ENCODE results near the gene ARMC8.
"Not testable (repeated sequence)": the region's sequence is repeated elsewhere in the genome, so short reads cannot be mapped to it uniquely, and the experiment has no call there.

Gene ARMC8, protein sequence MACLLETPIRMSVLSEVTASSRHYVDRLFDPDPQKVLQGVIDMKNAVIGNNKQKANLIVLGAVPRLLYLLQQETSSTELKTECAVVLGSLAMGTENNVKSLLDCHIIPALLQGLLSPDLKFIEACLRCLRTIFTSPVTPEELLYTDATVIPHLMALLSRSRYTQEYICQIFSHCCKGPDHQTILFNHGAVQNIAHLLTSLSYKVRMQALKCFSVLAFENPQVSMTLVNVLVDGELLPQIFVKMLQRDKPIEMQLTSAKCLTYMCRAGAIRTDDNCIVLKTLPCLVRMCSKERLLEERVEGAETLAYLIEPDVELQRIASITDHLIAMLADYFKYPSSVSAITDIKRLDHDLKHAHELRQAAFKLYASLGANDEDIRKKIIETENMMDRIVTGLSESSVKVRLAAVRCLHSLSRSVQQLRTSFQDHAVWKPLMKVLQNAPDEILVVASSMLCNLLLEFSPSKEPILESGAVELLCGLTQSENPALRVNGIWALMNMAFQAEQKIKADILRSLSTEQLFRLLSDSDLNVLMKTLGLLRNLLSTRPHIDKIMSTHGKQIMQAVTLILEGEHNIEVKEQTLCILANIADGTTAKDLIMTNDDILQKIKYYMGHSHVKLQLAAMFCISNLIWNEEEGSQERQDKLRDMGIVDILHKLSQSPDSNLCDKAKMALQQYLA

DNA sequence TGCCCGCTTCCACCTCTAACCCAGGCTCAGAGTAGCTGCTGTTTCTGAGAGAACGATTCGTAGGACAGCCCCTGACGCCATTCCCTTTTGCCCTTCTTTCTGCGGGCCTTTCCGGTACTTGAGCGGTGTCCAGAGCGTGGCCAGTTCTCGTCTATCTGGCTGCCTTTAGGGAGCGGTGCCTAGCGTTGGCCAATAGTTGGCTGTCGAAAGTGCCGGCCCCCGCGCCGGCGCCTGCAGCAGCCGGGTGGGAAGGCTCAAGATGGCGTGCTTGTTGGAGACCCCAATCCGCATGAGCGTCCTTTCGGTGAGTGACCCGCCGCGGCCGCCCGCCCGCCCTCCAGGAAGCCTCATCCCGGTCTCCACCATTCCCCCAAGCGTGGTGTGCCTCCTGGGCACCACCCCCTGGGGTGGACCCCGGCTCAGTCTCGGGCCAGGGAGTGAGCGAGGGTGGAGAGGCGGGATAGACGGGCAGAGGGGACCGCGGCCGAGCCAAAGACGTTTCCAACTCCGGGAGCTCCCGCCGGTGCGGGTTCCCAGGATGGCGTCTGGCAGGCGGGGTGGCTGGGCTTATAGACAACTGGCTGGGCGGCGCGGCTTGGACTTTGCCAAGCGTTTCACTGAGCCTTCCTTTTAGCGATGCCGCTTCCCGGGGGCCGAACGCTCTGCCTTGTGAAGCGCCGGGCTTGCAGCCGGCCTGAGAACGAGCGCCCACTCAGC lies at the start of gene ARMC8:
ARMC8 (plus strand) TSS at position 6 of the 717 bp plus-strand sequence; CDS start at position 260, 254 bp downstream.
- in situ Hi-C loops (cut with MboI; ENCODE audit: low sequenced_read_pairs) = no loop called here

DNA sequence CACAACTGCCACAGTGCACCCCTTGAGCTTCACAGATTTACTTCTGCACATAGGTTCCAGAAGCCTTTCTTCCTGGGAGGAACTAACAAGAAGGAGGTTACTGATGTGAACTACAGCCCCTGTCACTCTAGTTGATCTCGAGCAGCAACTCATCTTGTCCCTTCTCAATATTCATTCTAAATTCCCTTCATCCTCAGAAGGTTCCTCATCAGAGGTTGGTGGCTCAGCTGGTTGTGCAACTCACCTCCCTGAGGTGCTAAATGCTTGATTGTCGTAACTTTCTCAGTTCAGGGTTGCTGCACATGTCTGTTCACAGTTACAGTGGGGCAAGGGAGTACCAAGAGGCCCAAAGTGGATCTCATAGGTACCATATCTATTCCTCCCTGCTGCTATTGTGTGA lies 49.2 kb upstream of the ARMC8 start:
- in situ Hi-C loops (cut with MboI; ENCODE audit: low sequenced_read_pairs) = no loop called here

DNA sequence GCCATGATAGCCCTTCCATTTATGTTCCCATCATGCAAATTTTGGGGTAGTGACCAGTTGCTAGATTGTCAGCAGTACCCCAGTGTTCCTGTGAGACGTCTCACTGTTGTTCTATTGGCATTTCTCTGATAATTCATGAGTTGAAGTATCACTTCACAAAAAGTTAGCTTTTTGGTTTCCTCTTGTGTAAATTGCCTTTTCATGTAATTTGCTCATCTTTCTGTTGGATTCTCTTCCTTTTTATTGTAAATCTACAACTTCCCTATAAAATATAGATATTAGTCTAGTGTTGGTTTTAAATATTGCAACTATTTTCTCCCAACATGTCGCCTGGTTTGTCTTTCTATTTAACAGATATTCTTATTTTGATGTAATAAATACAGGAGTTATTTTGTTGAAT lies 47.4 kb upstream of the ARMC8 start:
- in situ Hi-C loops (cut with MboI; ENCODE audit: low sequenced_read_pairs) = no loop called here

DNA sequence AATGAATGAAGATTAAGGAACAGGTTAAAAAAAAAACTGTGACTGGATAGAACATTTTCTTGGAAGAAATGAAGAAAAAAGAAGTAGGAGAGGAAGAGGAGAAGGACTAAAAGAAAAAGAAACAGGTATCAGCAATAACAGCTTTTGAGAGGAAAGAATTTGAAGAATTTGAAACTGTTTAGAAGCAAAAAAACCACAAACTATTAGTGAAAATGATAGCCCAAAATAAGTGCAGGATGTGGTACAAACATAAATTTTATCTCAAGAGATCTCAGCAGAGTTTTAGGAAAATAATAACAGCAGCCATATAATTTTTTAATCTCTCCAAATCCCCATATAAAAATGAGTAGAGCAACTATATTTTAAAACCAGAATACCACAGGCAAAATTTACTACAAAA lies 46.2 kb upstream of the ARMC8 start:
- in situ Hi-C loops (cut with MboI; ENCODE audit: low sequenced_read_pairs) = no loop called here

DNA sequence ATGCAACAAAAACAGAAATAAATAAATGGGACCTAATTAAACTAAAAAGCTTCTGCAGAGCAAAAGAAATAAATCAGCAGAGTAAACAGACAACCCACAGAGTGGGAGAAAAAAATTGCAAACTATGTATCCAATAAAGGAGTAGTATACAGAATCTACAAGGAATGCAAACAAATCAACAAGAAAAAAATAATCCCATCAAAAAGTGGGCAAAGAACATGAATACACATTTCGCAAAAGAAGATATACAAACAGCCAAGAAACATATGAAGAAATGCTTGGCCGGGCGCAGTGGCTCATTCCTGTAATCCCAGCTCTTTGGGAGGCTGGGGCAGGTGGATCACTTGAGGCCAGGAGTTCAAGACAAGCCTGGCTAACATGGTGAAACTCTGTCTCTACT lies 44.9 kb upstream of the ARMC8 start:
- in situ Hi-C loops (cut with MboI; ENCODE audit: low sequenced_read_pairs) = not testable (repeated sequence)

DNA sequence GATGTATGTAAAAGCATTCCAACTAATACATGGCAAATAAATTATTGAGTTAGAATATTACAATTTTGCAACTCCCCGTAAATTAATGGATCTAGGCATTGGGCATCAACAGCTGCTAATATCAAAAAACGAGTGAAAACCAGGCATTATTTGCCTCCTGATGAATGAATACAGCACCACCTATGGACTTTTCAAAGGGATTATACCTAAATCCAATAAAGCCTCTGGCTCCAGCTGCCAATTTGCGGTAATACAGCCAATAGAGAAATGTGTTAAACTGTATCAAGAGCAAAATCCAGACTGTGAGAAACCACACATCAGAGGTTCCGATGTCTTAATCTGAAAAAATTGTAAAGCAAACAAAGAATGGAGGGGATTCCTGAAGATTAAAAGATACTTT lies 38.6 kb upstream of the ARMC8 start:
- in situ Hi-C loops (cut with MboI; ENCODE audit: low sequenced_read_pairs) = no loop called here

DNA sequence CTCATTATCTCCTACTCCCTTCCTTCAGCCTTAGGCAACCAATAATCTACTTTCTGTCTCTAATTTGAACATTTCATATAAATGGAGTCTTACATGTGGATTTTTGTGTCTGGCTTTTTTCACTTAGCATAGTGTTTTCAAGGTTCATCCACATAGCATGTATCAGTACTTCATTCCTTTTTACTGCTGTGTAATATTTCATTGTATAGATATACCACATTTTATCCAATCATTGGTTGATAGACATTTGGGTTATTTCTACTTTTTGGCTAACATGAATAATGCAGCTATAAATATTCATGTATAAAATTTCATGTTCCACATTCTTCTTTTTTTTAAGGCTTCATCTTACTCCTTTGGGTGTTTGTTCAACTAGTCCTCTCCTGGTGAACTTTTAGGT lies 32.6 kb upstream of the ARMC8 start:
- in situ Hi-C loops (cut with MboI; ENCODE audit: low sequenced_read_pairs) = no loop called here

DNA sequence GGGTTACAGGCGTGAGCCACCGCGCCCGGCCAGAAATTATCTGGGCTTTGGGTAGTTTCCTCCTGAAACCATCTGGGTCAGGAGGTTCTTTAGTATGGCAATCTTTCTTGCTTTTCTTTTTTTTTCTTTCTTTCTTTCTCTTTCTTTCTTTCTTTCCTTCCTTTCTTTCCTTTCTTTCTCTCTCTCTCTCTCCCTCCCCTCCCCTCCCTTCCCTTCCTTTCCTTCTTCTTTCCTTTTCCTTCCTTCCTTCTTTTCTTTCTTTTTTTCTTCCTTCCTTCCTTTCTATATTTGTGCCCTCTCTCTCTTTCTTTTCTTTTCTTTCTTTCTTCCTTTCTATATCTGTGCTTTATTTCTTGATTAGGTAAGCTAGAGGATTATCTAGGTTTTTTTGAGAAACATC lies 29.4 kb upstream of the ARMC8 start:
- in situ Hi-C loops (cut with MboI; ENCODE audit: low sequenced_read_pairs) = no loop called here

DNA sequence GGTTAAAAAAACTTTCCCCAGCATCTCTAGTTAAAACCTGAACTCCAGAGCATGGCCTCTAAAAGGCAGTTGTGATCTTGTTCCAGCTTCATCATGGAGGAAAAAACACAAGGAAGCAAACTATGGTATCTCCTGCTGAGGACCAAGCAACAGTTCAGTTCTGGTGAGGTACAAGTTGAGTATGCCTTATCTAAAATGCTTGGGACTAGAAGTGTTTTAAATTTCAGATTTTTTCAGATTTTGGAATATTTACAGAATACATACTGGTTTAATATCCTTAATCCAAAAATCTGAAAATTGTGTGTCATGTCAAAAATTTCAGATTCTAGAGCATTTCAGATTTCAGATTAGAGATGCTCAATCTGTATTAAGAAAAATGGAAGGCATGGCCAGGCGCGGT lies 22.0 kb upstream of the ARMC8 start:
- in situ Hi-C loops (cut with MboI; ENCODE audit: low sequenced_read_pairs) = no loop called here

DNA sequence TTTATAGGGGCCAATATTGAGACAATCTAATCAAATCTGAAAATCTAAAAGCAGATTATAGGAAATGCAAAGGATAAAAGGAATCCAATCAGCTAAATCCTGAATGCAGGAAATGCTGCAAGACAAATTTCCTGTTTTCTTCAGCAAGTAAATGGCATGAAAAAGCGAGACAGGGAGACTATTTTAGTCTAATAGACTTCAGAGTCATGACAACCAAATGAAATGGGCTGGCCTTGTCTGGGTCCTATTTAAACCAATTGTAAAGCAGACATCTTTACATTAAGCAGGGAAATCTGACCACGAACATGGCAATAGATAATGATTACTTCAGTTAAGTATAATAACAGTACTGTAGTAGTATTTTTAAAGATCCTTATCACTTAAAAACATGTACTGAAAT lies 14.5 kb upstream of the ARMC8 start:
- in situ Hi-C loops (cut with MboI; ENCODE audit: low sequenced_read_pairs) = no loop called here

DNA sequence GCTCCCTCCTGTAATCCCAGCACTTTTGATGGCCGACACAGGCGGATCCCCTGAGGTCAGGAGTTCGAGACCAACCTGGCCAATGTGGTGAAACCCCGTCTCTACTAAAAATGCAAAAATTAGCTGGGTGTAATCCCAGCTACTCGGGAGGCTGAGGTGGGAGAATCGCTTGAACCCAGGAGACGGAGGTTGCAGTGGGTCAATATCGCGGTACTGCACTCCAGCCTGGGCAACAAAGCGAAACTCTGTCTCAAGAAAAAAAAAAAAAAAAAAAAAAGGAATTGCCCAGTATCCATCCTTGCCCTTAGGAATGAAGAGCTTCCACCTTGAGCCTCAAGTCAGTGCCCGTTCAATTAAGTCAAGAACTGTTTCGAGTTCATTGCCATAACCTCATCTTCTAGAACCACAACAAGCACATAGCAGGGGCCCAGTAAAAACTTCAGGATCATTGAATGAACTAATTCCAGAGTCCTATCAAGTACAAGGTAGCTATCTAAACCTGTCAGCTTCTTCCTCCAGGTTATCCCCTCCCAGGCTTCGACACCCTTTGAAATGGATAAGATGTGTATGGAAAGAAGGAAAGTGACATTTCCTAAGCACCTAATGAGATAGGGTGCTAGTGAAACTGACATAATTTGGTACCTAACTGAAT lies 13.2 kb upstream of the ARMC8 start:
- in situ Hi-C loops (cut with MboI; ENCODE audit: low sequenced_read_pairs) = no loop called here

DNA sequence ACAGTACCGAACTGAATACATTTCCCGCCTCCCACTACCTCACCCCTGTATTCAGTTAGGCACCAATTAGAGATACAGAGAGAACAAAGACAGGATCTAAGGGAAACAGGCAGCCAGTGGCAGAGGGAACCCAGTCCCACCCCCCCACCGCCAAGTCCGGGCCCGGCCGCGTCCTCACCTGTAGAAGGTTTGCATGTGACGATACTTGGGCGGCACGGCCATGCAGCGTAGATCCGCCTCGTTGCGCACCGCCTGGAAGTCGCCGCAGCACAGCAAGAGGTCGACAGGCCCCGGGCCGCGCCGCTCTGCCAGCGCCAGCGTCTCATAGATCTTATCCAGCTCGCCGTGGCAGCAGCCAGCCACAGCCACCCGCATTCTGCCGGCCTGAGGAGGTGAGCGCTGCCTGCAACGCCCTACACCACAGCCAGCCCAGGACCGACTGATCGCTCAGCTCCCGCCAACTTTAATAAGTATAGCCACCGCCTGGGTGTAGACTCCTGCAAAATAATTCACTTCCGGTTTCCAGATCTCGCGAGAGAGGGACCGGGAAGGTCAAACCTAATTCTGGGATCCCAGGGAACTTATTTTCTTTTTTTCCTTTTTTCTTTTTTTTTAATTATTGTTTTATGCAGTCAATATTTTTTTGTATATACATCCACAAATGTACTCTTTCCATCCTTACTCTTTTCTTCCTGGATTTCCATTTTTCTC lies 12.5 kb upstream of the ARMC8 start, which contains the start of gene DBR1:
DBR1 (minus strand) TSS at position 501 of the 711 bp plus-strand sequence; CDS start at position 375, 126 bp downstream.
- in situ Hi-C loops (cut with MboI; ENCODE audit: low sequenced_read_pairs) = no loop called here

DNA sequence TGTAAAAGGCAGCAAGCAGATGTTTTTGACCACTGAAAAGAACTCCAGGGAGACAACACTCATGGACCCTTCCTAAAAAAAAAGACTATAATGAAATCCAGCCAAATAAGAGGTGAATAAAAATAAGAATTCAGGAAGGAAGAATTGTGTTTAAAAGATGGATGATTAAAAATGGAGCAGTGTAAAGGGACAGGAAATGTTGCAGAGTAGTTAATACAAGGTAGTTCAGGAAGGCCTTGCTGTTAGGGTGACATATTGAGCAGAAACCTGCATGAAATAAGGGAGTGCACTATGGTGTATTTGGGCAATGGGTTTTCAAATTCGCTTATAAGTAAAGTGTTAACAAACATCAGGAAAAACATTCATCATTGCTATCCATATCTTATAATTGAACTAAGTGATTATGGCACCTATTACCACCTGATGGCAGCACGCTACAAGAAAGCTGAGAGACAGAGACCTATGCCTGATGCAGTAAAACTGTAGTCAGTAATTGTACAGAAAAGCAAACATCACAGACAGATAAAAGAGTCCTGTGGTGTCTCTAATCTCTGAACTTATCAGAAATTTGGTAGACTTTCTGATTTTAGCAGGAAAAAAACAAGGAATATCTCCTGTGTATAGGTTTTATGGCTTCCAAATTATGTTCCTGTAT lies 6.6 kb upstream of the ARMC8 start:
- in situ Hi-C loops (cut with MboI; ENCODE audit: low sequenced_read_pairs) = no loop called here

DNA sequence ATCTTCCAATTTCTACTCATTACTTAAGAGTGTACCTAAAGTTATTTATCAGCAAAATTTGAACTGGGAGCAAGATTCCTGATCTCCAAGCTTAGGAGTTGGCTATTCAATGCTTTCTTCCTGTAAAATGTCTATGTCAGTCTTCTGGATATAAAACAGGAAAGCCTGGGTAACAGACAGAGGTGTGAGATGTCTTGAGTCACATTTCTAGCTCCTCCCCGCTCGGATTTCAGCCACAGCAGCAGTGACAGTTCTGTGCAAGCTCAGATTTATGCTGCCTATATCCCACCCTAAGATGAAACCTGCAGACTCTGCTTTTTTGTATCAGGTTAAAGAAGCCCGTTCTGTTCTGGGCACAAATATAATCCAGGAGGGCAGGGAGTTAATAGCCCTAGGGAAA lies 2.1 kb upstream of the ARMC8 start:
- in situ Hi-C loops (cut with MboI; ENCODE audit: low sequenced_read_pairs) = no loop called here

DNA sequence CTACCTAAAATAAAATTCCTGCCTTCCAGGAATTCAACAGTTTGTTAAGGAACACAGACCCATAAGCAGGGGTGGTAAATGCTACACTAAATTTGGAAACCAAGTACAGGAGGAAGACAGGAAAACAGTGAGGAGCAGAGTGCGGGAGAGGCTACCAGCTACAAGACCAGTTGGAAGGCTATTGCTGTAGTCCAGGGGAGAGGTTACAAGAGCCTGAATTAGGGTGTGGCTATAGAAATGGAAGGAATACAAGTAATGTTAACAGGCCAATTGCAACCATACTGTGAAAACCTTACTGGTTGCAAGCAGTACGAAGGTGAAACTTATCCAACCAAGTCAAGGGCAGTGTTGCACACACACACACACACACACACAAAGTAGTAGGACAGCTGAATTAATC lies 880 bp upstream of the ARMC8 start:
- in situ Hi-C loops (cut with MboI; ENCODE audit: low sequenced_read_pairs) = no loop called here

DNA sequence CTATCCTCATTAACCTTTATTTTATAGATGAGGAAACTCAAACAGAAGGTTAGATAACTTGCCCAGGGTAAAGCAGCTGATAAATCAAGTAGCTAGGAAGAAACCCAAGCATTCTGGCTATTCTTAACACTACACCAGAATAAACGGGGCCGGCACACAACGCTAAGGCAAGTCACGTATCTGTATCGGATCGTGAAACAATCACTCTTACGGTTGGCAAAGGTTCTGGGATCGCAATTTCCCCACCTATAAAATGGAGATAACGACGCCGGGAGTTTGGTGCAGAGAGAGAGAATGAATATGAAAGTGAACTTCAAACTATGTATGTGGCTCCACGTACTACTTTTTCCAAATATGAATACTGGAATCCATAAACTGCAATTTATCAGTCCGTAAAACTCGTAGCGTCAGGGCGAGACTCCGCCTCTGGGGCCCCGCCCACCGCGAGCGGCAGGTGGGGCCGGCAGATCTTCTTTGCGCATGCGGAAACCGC lies 252 bp upstream of the ARMC8 start:
- in situ Hi-C loops (cut with MboI; ENCODE audit: low sequenced_read_pairs) = no loop called here

DNA sequence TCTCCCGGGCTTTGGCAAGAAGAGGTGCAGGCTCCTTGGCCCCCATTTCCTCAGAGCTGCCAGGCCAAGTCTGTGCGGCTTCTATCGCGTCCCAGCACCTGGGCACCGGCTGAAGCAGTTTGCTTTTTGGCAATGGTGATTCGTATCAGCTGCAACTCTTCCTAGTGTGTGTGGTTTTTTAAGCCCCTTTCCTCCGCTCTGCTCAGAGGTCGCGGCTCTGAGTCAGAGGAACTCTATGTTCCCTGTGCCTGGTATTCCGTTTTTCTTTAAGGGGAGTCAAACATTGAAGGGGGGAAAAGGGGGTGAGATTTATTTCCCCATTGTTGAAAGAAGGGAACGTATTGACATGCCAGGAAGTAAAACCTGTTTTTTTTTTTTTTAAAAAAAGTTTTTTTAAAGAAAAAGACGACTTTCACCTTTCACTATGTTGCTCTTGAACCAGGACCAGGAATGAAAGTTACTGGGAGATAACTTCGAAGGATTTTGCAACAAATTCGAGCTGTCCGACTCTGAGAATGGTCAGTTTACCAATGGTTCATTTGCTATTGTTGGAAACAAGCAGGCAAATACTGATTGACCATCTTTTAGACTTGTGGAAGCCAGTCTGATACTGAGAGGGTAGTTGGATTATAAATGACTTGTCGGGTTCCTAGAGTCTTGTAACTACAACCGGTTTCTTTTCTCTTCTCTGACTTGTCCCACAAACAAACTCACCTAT lies 1.1 kb downstream of the ARMC8 start:
- in situ Hi-C loops (cut with MboI; ENCODE audit: low sequenced_read_pairs) = no loop called here

DNA sequence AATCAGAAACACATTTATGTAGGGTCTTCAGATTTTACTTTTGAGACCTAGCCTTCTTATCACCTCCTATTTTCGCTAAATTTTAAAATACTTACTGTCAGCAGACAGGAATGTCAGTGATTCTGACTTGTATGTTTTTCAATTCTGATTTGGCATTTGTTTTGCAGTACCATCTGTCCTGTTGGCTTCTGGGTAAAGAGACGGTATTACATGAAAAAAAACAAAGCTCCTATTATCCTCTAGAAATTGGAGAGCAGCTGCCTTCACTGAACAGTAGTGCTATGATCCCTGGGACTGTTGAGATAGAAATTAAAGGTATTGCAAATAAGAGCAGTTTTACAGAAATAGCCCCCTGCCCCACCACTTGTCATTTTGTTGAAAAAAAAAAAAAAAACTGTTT lies 8.4 kb downstream of the ARMC8 start:
- in situ Hi-C loops (cut with MboI; ENCODE audit: low sequenced_read_pairs) = no loop called here

DNA sequence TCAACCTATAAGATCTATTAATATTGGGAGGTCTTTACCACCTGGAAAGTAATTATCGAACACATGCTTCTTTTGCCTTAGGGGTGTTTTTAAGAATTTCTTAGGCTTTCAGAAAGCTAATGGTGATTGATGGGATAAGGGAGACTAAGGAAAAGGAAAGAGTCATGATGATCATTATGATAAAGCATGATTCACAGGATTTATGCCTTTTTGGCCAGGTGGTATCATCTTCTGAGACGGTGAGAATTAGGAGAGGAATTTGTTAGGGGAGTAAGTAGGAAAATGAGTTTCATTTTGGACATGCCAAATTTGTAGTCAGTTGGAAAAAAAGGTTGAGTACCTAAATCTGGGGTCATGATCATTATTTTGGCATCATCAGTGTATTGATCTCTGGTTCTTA lies 8.9 kb downstream of the ARMC8 start:
- in situ Hi-C loops (cut with MboI; ENCODE audit: low sequenced_read_pairs) = no loop called here

Measured in hTERT RPE-1 (cell line).